AG20443 (cell line): ENCODE measurements around the gene DPP6.

Experiments
- DNase-seq: peaks from one replicate; pipeline ENCODE4 v3.0.0; 2012; ENCODE audit warnings: low spot score, mixed read lengths

Gene DPP6

DNA sequence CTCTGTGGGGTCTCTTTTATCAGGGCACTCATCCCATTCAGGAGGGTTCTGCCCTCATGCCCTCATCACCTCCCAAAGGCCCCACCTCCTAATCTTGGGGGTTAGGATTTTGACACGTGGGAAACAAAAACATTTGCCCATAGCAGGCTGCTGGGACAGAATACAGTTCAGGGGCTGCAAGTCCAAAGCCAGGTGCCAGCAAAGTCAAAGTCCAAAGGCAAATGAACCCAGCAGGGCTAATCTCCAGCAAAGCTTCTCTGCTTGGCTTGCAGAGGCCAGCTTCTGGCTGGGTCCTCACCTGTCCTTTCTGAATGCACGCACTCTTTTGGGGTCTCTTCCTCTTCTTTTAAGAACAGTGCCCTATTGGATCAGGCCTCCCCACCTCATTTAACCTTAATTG is 359.9 kb downstream of the DPP6 start:
- no peak for DNase-seq

DNA sequence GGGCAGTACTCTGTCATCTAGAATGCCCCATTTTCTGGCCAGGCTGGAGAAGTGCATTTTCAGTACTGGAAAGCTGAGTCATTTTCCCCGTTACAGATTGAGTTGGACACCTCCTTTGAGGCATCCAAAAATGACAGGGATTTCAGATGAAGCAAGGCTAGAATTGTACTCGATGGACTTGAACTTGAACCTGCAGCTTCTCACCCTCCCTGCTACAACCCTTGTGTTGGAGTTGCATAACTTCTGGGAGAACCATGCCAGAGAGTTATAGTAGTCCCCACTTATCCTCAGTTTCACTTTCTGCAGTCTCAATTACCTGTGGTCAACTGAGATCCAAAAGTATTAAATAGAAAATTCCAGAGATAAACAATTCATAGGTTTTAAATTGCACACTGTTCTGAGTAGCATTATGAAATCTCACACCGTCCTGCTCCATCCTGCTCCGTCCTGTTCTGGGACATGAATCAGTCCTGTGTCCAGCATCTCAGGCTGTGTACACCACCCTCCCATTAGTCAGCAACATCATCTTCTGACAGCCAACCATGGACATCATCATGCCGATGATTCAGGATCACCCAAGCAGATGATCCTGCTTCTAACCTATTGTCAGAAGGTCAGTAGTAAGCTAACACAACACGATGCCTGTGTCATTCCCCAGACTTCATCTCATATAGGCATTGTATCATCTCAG is 363.7 kb downstream of the DPP6 start:
- DNase-seq: no peak

DNA sequence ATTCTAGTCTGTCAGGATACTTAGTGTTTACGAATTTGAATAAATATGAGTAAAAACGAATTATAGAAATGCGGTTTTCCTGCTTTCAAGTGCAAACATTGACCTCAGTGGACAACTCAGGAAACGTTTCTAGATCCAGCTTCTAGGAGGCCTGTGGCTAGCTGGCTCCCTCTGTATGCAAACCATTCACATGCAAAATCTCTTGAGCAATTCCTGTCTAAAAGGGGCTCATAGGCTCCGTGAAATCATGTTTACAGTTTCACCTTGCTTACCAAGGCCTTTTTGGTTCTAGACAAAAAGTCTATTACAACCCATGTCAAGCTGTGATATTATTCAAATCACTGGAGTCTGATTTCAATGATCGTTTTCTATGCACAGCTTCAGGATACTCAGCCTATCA is 364.5 kb downstream of the DPP6 start:
- DNase-seq: no peak

DNA sequence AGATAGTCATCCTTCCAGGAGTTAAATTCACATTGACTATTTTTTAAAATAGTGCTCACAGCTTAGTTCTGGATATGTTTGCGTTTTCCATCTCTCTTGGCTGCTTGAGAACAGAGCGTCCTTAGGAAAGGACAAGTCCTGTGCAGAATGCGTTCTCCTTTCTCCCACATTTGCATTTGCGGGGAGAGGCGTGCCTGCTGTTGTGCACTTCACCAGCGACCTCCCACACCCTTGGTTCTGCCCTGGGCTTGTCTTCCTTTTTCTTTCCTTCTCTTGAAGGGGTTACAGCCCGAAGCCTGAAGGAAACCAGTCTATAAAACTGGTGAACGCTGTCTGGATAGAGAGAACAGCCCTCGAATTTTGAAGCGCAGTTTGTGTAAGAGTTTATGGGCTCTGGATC is 367.1 kb downstream of the DPP6 start:
- DNase-seq: no peak

DNA sequence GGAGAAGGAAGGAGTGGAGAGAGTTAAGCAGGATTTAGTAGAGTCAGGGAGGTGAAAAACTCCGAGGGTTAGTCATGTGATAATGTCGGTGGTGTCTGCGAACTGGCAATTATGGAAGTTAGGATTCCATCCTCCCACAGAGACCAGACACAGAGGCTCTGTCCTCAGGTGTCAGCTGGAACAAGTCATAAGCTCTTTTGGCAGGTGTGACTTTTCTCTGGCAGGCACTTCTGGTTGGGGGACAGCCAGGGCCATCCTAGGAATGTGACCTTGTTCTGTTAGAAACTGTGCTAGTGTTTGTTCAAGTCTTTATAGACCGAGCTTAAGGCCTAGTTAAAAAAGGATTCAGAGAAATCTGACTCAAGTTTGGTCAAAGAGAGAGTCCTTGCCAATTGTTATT is 371.0 kb downstream of the DPP6 start:
- DNase-seq: no peak

DNA sequence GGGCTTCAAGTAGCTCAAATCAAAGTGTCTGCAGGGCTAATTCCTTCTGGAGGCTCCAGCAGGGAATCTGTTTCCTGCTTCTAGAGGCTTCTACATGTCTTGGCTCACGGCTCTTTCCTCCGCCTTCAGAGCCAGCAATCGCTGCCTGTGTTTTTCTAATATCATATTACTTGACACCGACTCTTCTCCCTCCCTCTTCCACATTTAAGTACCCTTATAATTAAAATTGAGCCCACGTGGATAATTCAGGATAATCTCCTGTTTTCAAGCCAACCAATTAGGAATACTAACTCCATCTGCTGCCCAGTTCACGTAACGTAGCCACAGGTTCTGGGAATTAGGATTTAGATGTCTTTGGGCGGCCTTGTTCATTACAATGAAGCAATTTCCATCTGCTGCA is 372.2 kb downstream of the DPP6 start:
- no peak for DNase-seq

DNA sequence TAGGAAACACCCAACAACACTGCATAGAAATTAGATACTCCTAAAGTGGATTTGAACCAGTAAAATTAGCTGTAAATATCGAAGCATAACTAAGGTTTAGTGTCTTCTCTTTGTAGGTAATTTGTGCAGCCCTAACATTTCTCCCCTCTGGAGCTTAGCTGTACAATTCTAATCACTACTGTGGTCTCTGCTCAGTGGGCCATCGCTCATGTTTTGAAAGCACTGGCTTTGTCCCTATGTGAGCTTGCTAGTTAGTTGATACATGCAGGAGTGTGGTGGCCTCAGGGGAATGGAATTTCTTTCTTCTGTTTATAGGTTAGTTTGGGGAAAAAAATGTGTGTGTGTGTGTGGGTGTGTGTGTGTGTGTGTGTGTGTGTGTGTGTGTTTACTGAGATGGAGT is 373.1 kb downstream of the DPP6 start:
- DNase-seq: no peak

DNA sequence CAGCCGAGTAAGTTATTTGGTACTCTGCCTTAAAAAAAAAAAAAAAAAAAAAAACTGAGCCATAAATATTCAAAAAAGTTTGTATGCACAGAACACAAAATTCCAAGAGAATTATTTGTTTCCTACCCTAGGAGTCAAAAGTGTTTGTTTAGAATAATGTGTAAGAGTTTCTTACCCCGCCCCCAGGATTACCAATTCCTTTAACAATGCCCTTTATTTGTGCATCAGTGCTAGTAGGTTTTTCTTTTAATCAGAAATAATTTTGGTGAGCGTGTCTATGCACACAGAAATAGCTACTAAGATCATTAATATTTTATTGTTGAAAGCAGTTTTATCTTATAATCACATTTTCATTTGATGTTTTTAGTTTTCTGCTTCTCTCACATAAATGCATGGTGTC is 374.6 kb downstream of the DPP6 start:
- no peak for DNase-seq

DNA sequence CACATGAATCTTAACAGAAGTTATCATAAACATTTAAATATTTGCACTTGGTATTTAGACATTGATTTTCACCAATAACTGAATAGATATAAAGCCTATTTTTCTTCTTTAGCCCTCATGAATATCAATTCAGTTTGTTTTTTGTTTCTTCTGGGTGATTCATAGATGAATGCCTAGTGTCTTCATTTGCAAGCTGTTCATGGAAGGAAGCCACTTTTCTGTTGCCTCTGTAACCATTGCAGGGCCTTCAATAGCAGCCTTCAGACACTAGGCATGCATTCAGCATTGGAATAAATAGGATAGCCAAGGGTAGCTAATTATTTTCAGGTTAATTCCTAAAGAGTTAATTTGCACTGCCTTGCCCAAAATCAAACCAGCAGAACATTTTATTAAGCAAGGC is 375.3 kb downstream of the DPP6 start:
- no peak for DNase-seq

DNA sequence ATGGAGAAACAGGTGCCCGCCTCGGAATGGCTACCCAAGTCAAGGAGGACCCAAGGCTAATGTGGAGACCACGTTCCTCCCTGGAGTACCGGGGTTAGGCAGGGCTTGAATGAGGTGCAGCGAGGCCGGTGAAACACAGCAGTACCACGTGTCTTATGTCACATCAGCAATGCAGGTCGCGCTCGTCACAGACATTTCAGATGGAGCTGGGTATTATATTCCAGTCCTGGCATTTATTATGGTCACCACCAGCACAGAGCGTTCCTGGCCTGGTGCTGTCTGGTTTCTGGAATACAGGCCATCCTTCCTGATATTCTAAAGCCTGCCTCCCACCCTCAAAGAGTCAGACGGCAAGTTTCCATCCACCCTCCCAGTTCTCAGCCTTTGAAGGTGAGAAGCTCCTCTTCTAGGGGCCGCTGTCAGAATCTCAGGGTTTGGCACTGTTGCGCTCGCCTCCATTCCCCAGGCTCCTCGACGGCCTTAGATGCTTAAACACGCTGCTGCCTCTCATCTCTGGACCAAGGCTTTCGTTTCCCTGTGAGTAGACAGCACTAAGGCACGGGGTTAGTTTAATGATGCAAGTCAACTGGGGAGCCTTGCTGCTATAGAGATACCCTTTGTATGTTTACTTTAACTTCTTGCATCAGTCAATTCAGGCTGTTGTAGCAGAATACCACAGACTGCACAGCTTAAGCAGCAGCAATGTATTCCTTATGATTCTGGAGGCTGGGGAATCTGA is 377.6 kb downstream of the DPP6 start:
- DNase-seq: no peak

DNA sequence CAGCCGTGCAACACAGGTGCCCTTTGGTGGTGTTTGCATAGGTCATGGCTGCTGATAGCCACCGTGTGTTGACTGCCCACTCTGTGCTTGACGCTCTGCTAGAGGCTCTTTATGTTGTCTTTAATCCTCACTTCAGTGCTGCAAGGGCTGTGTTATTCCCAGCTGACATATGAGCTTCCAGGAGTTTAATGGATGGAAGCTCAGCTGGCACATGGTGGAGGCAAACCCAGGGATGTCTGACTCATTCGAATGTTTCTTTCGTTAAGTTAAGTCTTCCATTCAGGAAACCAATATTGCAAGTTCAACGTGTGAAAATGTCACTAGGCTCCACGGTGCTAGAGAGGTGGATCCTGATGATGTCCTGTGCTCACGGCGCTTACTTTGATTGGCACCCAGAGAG is 378.4 kb downstream of the DPP6 start:
- no peak for DNase-seq

DNA sequence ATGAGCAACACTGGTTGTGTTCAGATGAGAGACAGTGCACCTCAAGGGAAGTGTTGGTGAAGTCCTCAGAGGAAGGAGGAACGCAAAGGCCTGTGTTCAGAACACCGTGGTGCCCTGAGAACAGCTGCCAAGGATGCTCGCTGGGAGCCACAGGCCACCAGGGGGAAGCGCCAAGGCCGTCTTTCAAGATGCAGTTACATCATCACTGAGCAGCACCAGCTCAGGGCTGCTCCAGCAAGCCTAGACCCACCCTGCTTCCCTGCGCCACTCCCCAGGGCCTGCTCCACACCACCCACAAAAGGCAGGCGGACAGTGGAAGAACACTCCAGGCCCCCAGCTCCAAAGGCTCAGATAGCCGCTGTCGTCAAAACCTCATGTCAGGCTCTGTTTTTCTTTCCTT is 378.8 kb downstream of the DPP6 start:
- DNase-seq: no peak

DNA sequence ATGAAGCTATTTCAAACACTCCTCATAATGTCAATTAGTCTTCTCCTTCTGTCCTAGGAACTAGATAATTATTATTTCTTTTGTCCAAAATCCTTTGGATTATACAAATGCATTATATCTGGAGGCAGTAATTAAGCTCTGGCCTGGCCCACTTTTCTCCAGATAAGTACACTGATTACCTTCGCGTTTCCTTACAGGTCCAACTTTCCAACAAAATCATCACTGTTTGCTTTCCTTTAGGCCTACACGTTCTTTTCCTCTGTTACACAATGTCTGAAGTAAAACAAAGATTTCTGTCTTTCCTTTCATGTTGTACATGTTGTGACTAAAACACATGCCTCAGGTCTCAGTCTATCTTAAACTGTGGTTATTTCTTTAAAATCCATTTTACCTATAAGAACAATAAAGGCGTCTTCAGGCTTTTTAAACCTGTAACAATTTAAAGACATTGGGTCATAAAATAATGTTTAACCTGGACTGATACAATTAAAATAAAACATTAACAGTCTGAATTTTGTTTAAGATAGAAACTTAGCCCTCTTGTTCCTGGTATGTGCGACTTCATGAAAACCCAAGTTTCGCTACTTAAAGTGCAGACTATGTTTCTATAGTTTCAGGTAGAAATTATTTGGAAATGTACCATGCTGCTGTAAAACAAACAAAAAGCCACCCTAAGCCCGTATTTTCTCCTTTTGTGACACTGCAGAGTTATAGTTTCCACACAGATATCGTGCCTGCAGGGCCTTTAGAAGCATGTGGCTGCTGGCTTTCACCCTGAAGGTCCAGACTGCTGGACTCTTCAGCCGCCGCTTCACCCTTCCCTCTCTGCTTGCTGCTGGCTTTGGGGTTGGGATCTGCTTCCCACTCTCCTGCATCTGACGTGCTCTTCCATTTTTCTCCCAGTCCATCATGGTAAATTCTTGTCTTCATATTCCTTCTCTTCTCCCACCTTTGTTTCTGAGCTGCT is 381.7 kb downstream of the DPP6 start:
- no peak for DNase-seq

DNA sequence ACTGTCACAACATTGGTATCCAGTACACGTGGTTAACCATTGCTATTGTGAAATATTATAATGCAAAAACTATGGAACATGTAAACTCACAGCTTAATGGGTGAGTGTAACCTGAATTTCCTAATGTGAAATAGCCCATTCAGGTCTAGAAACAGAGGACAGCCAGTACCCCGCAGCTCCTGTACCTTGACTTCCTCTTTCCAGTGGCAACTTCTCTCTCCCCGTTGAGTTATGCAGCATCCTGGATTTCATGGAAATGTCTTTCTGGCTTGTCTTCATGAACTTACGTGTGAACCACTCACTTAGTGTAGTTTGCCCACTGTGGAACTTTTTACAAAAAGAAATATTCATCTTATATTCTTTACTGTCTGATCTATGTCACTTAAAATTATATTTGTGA is 384.4 kb downstream of the DPP6 start:
- no peak for DNase-seq

DNA sequence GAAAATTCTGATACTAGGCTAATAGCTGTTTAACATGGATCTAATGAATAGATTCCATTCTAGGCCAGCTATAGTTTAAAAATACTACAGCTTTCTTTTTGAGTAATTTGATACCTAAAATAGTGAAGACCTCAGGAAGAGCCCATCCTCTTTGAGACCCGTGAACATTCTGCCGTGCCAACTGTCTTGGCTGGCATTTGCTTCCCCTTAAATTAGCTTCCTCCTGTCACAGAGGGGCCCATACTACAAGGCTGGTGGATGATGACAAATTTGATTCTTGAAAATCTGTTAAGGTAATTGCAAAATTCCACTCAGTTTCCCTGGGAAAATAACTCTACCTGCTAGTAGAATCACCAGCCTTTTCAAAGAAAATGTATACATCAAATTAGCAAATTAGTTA is 385.0 kb downstream of the DPP6 start:
- DNase-seq: no peak

DNA sequence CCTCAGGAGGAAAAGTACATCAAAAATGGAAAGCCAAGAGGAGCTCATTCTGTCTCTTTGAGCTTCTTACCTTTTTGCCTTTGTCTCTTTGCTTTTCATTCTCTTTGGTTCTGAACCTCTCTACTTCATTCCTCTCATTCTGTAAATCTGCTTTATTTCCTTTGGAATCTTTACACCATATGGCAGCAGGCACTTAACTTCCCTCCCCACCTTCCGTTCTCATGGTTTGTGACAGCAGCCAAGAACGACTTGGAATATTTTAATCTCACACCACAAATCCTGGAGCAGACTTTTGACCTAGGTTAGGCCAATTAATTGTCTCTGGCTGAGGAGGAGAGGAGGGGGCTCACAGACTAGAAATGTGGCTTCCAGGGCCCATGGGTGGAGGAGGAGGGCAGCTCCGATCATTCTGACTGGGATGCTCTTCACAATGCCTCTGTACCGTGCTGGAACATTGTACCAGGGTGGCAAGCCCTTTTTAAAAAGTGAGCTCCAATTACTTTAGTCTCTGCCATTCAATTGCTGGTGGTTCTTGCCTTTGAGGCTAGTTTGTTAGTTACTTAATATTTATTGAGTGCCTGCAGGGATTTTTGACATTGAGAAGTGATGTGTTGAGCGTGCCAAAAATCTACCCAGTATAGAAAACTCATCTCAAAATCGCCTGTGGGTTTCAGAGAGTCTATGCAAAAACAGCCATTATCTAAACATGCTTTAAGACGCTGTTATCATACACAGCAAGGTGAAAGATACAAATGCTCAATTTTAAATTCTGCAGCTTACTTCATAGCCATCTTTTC is 386.6 kb downstream of the DPP6 start:
- DNase-seq: no peak

DNA sequence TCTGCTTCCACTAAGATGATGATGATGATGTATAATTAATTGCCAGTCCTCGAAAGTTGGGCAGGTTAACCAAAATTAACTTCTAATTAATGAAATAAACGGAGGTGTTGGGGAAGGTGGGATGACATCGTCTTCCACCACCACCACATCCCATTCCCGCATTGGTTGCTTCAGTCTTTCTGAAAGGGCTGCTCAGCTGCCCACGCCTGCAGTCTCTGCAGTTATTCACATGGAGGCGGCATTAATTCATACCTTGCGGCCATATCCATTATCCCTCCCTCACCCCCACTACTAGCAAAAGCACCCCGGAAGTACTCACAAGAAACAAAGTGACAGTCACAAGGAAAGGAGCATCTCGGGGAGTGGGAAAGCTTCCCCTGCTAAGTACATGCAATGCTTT is 387.9 kb downstream of the DPP6 start:
- no peak for DNase-seq

DNA sequence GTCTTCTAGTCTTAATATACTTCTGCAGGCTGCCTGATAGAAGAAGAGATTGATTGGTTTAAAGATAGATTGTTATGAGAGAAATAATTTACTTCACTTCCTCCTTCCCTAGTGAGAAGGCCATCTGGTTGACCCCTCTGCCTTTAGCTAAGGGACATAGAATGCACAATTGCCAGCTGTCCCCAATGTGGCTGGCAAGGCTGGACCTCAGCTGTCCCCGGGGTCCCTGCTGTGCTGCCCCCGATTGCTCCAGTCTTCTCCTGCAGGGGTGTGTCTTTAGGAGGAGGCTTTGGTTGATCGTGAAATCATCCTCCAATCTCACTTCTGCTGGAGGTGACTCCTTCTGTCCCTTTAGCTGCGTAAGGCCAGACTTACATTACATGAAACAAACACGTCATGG is 388.5 kb downstream of the DPP6 start:
- no peak for DNase-seq

DNA sequence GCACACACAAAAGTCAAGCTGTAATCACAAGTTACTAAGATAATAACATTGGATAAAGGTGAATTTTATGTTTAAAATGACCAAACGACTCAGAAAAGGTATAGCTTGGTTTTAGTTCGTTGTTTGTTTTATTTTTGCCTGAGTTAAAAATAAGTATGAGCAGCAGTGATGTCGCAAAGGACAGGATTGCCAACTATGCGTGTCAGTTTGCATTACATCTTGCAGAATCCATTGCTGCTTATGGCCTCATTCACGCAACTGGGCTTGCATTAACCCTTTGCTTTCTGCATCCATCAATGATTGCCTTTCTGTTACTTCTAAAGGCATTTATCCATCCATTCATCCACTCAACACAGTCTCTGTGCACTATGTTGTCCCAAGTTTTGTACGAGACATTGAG is 389.6 kb downstream of the DPP6 start:
- DNase-seq: no peak

DNA sequence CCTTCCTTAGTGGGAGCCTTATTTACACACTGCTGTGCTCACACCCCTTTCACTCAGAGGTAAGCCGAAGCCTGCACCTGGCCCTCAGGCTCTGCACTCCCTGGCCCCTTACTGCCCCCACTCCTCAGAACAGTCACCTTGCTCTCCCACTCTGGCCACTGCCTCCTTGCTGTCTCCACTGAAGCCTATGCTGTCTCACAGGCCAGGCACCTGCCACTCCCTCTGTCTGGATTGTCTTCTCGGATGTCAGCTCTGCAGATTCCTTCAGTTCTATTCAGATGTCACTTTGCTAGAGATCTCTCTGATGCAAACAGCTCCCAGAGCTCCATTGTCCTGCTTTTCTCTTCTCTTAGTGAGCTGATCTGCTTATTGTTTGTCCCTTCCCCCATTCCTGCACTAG is 390.7 kb downstream of the DPP6 start:
- no peak for DNase-seq

DNA sequence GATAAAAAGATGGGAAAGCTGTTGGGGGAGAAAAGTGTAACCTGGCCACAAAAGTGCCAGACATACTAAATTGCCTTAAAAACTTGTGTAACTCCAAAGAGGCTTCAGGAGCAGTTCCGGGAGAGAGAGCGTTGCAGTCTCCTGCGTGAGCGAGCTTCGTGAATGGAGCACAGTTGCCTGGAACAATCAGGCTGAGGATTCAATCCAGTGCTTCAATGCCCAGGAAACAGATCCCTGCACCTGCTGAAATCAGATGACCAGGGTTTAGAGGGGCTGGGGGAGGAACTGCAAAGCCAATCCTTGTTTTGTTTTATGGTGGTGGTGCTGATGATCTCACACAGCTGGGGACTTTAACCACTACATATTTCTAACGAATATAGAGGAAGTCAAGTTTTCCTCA is 398.3 kb downstream of the DPP6 start:
- DNase-seq: no peak
